Measurements from ENCODE around the gene GIPC3. TPM values are rescaled to one million over a fixed set of nuclear protein-coding genes. Genes with fewer than 3 reads are reported as not detected.
"Not testable (repeated sequence)": the region's sequence is repeated elsewhere in the genome, so short reads cannot be mapped to it uniquely, and the experiment has no call there.

The GIPC3 gene
- total RNA-seq, 1 donor from 2014 or later: 1.8 TPM

DNA sequence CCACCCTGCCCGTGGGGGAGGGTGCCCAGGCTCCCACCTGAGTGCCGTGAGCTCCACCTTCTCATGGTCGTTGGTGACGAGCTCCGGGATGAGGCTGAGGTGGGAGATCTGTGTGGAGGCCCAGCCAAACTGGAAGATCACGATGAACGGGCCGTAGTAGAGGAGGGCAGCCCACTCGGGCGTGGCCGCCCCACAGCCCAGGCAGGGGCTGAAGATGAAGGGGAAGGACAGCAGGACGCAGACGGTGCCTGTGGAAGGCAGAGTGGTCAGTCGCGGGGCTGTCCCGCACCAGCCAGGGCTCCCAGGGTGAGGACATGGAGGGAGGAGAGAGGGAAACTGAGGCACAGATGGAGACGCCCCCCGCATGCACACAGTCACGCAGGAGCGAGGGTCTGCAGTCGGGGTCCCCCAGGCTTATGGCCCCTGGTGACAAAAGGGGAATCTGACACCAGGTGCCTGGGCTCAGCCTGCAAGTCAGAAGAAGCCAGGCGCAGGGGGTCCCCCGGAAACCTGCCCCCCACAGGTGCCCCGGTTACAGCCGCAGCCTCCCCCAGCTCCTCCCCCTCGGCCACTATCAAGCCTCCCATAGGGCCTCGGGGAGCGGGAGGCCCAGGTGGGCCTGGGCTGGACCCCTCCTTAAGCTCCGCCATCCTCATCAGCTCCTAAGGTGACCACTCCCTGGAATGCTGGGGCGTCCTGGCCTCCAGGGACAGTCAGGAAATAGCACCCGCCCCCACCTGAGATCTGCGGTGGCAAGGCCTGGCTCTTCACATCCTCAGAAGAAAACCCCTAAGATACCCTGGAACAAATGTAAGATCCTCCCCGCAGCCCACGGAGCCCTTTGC lies 34.1 kb upstream of the GIPC3 start:
- DNase-seq (ENCODE audit: low spot score): no peak

DNA sequence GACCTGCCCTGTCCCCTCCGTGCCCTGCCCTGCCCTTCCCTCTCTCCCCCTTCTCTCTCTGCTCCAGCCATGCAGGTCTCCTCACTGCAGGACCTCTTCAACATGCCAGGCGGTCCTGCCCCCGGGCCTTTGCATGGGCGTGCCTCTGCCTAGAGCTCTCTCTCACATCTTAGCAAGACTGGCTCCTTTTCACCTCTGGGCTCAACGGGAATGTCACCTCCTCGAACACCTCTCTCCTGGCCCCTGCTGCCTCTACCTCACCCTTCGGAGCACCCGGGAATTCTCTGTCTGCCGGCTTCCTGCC lies 33.5 kb upstream of the GIPC3 start:
- no peak for DNase-seq (ENCODE audit: low spot score)

- DNase-seq (ENCODE audit: low spot score): no peak
These were observed 30.8 kb upstream of the GIPC3 start for GRCh38 chr19:3554254-3555083.

- DNase-seq (ENCODE audit: low spot score): no peak
These were observed 29.4 kb upstream of the GIPC3 start for GRCh38 chr19:3555653-3556422.

GRCh38 chr19:3556423-3556977 lies 28.8 kb upstream of the GIPC3 start:
- DNase-seq (ENCODE audit: low spot score): no peak

DNA sequence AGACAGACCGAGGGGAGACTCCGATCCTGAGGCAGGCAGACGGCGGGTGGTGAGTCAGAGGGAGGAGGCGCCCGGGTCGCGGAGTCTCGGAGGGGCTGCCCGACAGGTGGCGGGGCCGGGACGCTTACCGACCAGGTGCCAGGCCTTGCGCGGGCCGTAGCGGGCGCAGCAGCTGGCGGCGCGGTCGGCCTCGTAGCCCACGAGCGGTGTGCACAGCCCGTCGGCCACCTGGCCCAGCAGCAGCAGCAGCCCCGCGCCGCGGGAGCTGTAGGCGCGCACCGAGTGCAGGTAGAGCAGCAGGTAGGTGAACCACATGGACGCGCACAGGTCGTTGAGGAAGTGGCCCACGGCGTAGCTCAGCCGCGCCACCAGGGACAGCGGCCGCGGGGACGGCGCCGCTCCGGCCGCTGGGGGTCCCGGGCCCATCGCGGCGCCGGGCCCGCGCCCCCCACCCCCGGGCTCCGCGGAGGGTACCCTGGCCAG lies 28.3 kb upstream of the GIPC3 start:
- no peak for DNase-seq (ENCODE audit: low spot score)

DNA sequence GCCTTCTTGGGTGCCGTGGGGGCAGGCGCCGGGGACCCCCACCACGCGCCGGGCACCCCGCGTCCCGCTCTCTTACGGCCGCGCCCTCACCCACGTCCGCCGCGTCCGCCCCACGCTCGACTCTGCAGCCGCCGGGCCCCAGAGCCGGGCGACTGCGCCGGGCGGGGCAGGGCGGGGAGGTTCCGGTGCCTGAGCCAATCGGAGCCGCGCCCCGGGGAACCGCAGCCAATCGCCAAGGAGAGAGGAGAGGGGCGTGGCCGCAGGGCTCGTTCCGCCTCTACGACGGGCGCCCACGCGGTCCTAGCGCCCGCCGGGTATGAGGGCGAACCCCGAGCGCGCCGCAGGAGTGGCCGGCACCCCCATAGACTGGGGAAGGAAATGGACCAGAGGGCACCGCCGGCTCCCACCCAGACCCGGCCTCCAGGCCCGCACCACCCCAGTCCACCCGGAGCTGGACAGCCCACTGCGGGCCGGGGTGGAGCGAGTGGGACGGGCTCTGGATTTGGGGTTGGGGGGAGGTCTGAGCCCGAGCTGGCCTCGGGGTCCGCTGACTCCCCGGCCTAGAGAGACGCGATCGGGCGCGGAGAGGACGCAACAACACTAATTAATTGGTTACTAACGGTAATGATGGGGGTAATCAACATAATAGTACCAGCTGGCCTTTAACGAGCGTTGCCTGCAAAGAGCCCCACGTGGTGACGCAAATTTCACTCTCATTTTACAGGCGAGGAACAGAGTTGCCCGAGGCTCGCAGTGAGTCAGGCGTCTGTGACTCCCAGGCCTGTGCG lies 27.6 kb upstream of the GIPC3 start, which contains the start of gene MFSD12:
TSS of gene MFSD12 (minus strand) at position 126 of the 788 bp plus-strand sequence. CDS start 183 bp downstream, outside the sequence.
- peak; percentile 98 for DNase-seq (ENCODE audit: low spot score)

- DNase-seq (ENCODE audit: low spot score): no peak
These were observed 21.4 kb upstream of the GIPC3 start for GRCh38 chr19:3563709-3564524.

DNA sequence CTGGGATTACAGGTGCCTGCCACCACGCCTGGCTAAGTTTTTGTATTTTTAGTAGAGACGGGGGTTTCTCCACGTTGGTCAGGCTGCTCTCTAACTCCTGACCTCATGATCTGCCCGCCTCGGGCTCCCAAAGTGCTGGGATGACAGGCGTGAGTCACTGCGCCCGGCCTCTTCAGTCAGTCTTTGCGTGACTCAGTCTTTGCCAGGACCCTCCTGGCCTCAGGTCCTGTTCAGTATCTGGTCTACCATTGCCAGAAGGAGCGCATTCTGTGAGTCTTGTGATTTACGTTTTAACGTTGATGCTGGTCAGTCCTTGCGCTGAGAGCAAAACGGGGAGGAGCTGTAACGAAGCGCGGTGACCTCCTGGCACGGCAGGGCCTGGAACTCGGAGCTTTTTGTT lies 20.1 kb upstream of the GIPC3 start:
- no peak for DNase-seq (ENCODE audit: low spot score)

GRCh38 chr19:3570042-3570441 lies 15.2 kb upstream of the GIPC3 start:
- not testable (repeated sequence) for DNase-seq (ENCODE audit: low spot score)

DNA sequence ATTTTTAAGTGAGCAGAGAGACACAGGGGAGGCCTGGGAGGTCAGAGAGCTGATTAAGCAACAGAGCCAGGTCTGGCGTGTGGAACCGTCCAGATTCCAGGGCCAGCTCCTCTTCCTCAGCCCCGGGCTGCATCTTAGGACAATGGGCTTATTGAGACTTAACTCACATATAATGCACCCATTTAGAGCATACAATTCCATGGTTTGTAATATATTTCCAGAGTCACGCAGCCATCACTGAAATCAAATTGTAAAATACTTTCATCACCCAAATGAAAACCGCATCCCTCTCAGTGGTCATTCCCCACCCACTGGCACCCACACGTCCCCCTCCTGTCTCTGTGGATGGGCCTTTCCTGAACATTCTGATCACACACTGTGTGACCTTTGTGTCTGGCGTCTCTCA lies 14.7 kb upstream of the GIPC3 start:
- DNase-seq (ENCODE audit: low spot score): no peak

GRCh38 chr19:3572132-3572854 lies 13.0 kb upstream of the GIPC3 start:
- peak; percentile 100 for DNase-seq (ENCODE audit: low spot score)

GRCh38 chr19:3572855-3573161 lies 12.5 kb upstream of the GIPC3 start, which contains the start of gene HMG20B:
Gene HMG20B (plus strand): TSS chr19:3572944. CDS start chr19:3573310, 366 bp downstream.
- DNase-seq (ENCODE audit: low spot score): no peak

DNA sequence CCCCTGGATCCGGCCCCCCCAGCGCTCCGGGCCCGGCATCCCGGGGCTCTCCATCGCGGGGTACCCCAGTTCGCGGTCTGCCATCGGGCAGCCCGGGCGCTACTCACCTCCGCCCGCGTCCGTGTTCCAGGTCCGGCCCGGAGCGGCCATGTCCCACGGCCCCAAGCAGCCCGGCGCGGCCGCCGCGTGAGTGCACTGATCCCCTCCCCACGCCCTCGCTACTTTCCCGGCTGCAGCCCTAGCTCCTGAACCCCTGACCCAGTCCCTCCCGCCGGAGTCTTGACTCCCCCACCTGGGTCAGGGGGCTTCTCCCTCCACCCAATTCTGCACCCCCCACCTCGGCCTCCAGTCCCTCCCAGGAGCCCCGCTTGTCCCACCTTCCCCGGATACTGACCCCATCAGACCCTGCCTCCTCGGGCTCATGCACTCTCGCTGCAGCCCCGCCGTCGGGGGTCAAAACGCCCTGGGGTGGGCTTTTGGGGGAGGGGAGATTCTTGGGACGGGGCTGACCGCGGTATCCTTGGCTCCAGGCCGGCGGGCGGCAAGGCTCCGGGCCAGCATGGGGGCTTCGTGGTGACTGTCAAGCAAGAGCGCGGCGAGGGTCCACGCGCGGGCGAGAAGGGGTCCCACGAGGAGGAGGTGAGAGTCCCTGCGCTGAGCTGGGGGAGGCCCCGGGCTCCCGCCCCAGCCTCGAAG lies 12.0 kb upstream of the GIPC3 start:
- no peak for DNase-seq (ENCODE audit: low spot score)

GRCh38 chr19:3573858-3574637 lies 11.2 kb upstream of the GIPC3 start:
- peak; percentile 95 for DNase-seq (ENCODE audit: low spot score)

GRCh38 chr19:3575260-3575741 lies 10.0 kb upstream of the GIPC3 start:
- no peak for DNase-seq (ENCODE audit: low spot score)

Measured in mesenteric fat pad (tissue), 1 donor.